Retinal pigment epithelial cell (primary cell): ENCODE data around the gene TCF12.

Experiments
- DNase-seq: peaks from one replicate; pipeline ENCODE4 v3.0.0-alpha.2; 2010; ENCODE audit warnings: low read depth
- H3K4me3 ChIP-seq: 2 replicates; pipeline ENCODE4 v1.5.1; 2011; ENCODE audit warnings: mild to moderate bottlenecking, low read length, control low read depth, moderate library complexity
- TF ChIP-seq, protein P1 (sequence below): conservative IDR thresholded peaks from 2 replicates; pipeline ENCODE4 v1.5.1; 2011; ENCODE audit warnings: low read depth, low read length, control low read depth, inconsistent platforms

The TCF12 gene

DNA sequence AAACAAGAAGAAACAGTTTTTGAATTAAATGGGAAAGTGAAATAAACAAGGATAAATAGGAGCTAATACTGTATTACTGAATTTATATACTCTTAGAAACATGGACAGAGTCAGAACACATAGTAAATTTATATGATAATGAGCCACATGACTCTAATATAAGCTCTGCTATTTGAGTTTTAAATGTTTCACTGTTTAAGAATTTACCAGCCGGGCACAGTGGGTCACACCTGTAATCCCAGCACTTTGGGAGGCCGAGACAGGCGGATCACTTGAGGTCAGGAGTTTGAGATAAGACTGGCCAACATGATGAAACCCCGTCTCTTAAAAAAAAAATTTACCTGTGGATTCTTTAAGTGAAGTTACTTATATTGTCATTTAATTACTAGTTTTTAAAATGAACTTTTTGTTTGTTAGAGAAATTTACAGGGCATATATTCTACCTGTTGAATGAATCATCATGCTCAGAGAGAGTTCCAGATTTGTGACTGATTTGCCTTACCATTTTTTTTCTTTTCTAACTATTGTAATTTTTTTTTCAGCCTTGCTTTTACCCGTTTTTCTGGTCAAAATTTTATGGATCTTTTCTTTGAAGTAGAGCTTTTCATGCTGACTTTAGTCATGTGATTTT is 125.7 kb downstream of the TCF12 start:
- no peak for DNase-seq
- TF ChIP-seq, protein P1, sequence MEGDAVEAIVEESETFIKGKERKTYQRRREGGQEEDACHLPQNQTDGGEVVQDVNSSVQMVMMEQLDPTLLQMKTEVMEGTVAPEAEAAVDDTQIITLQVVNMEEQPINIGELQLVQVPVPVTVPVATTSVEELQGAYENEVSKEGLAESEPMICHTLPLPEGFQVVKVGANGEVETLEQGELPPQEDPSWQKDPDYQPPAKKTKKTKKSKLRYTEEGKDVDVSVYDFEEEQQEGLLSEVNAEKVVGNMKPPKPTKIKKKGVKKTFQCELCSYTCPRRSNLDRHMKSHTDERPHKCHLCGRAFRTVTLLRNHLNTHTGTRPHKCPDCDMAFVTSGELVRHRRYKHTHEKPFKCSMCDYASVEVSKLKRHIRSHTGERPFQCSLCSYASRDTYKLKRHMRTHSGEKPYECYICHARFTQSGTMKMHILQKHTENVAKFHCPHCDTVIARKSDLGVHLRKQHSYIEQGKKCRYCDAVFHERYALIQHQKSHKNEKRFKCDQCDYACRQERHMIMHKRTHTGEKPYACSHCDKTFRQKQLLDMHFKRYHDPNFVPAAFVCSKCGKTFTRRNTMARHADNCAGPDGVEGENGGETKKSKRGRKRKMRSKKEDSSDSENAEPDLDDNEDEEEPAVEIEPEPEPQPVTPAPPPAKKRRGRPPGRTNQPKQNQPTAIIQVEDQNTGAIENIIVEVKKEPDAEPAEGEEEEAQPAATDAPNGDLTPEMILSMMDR, result no peak
- H3K4me3 ChIP-seq, result no peak overlapping the region

GRCh38 chr15:57044970-57045369 is 126.5 kb downstream of the TCF12 start:
- DNase-seq, result no peak
- H3K4me3 ChIP-seq, result no peak overlapping the region
- TF ChIP-seq, protein P1, result no peak

- TF ChIP-seq, protein P1, result no peak
- DNase-seq, result no peak
- H3K4me3 ChIP-seq, result no peak overlapping the region
Observed at GRCh38 chr15:57045741-57046382, 127.4 kb downstream of the TCF12 start.

DNA sequence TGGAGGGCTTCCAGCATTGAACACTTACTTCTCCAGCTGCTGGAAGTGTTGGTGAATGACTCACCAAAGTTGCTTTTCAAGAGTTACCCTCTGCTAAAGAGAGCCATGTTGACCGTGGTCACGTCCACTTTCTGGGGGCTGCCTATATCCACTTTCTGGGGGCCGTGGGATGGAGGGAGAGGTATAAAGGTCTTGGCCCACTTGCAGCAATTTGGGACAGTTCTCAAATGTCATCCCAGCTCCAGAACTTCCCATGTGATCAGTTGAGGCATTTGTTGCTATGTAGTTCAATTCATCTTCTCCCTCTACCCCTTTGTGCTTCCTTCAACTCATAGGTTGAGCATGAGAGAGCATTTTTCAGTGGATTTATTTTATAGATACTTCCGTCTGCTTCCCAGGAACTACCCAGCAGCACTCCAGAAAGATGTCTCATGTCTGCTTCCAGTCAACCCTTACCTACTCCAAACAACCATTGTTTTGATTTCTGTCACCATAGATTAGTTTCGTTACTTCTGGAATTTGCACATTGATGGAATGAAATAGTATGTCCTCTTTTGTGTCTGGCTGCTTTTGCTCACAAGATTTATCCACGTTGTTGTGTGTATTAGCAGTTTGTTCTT is 130.6 kb downstream of the TCF12 start:
- no peak overlapping the region for H3K4me3 ChIP-seq
- TF ChIP-seq, protein P1, result no peak
- peak; percentile 28 for DNase-seq

- TF ChIP-seq, protein P1, result no peak
- H3K4me3 ChIP-seq, result no peak overlapping the region
- DNase-seq, result no peak
Observed at GRCh38 chr15:57053470-57053869, 135.0 kb downstream of the TCF12 start.

DNA sequence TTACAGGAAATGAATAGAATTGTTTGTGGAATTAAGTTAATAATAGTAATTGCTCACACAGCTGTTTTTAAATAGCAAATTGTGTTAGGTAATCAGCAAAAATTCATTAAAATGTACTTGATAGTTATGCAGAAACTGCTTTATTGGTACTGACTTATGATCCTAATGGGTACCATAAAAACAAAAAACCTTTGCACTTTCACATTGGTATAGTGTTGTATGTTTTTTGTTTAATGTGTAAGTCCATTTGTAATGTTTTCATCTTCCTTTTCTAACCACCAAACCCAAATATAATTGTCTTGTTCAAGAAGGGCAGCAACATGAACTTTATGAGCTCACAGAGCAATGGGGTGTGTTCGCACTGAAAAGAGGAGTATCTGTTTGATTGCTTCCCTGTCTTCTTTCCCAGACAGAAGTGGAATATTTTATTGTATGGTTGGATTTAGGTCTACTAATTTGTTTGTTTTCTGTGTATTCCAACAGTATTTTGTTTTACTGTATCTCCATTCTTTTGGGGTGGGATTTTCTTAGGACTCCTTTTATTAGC is 135.8 kb downstream of the TCF12 start:
- no peak for DNase-seq
- H3K4me3 ChIP-seq, result no peak overlapping the region
- TF ChIP-seq, protein P1, result no peak

GRCh38 chr15:57056357-57056756 is 137.9 kb downstream of the TCF12 start:
- H3K4me3 ChIP-seq, result no peak overlapping the region
- TF ChIP-seq, protein P1, result no peak
- DNase-seq, result no peak
